HG02678 (cell line): Measurements from ENCODE around the gene C12orf56.
A peak's percentile ranks its signal among the peaks of the same experiment; 100 is the strongest.
"Not testable (repeated sequence)": the region's sequence is repeated elsewhere in the genome, so short reads cannot be mapped to it uniquely, and the experiment has no call there.

Experiments used
- ATAC-seq: cut with Tn5 transposase; IDR thresholded peaks from one replicate; pipeline ENCODE4 v1.9.1; 2021; ENCODE audit warnings: mild to moderate bottlenecking, moderate library complexity; ENCODE audit not compliant: unreplicated experiment

Gene C12orf56

GRCh38 chr12:64240781-64241180 lies 149.8 kb downstream of the C12orf56 start:
- no peak for ATAC-seq

GRCh38 chr12:64237382-64237781 lies 153.2 kb downstream of the C12orf56 start:
- no peak for ATAC-seq

- ATAC-seq = no peak
Observed at GRCh38 chr12:64236549-64236948, 154.0 kb downstream of the C12orf56 start.

GRCh38 chr12:64232196-64232595 lies 158.4 kb downstream of the C12orf56 start:
- no peak for ATAC-seq

- no peak for ATAC-seq
Observed at GRCh38 chr12:64229796-64230195, 160.8 kb downstream of the C12orf56 start.

GRCh38 chr12:64229240-64229639 lies 161.3 kb downstream of the C12orf56 start:
- no peak for ATAC-seq

- ATAC-seq = no peak
Observed at GRCh38 chr12:64225626-64226025, 164.9 kb downstream of the C12orf56 start.

GRCh38 chr12:64222009-64222765 lies 168.4 kb downstream of the C12orf56 start, which contains the start of gene KICS2:
TSS of gene KICS2 (minus strand) at chr12:64222296. CDS start at chr12:64222237, 59 bp downstream.
- peak; percentile 96 for ATAC-seq

- peak; percentile 22 for ATAC-seq
Observed at GRCh38 chr12:64221651-64222008, 168.9 kb downstream of the C12orf56 start.

GRCh38 chr12:64220046-64220445 lies 170.5 kb downstream of the C12orf56 start:
- ATAC-seq = no peak

GRCh38 chr12:64219145-64219544 lies 171.4 kb downstream of the C12orf56 start:
- no peak for ATAC-seq

- no peak for ATAC-seq
Observed at GRCh38 chr12:64218597-64218996, 172.0 kb downstream of the C12orf56 start.

GRCh38 chr12:64217643-64218042 lies 172.9 kb downstream of the C12orf56 start:
- not testable (repeated sequence) for ATAC-seq

GRCh38 chr12:64216239-64216638 lies 174.3 kb downstream of the C12orf56 start:
- no peak for ATAC-seq
